KG1 (cell line): ENCODE data around the gene QTRT2.
A peak's percentile ranks its signal among the peaks of the same experiment; 100 is the strongest.

Experiments used
- DNase-seq: peaks from one replicate; lab custom pipeline; 2025; lab: John Stamatoyannopoulos, UW

Gene QTRT2

DNA sequence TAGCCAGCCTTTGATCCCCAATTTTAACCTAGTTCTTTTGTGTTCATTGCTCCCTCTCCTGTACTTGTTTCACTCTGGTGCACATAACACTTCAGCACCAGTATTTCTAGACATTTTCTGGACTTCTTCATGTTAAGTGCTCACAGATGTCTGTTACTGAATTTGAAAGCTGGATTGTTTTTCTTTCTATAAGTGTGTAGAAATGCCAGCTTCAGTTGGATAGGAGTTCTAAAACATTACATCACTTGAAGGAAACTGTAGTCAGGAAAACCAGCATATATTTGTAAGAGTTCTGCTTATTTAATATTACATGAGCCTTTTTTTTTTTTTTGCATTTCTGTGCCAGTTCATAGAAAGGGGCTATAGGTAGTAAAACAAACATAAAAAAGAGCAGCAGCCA is 21.6 kb downstream of the QTRT2 start:
- no peak for DNase-seq

DNA sequence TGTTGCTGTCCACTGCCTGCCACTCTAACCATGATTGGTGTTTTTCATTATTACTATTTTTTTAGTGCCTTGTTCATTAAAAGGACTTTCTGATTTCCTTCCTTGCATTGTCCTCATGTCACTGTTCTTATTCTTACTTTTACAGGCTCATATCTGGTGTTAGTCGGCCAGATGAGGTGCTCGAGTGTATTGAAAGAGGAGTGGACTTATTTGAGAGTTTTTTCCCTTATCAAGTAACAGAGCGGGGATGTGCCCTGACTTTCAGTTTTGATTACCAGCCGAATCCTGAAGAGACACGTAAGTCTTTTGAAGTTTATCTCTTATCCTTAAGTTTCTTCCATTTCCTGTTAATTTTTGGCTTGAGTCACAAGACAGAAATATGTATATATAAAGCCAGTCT is 23.2 kb downstream of the QTRT2 start:
- no peak for DNase-seq

DNA sequence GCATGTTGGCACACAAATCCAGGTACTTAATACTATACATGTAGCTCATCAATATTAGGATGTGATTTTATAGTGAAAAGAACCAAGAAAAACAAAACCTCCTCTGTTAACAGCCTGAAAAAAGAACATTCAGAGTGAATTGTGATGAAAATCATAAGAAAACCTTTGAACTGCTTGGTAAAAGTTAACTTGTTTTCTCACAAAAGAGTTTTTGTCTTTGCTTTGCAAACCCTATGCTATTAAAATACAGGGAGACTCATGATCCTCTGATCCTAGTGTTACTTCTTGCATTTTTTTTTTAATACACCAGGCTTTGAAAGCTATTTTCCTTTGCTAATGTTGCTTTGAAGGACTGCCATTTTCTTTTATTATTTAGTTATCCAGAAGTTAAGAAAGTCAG is 23.7 kb downstream of the QTRT2 start:
- DNase-seq = no peak

DNA sequence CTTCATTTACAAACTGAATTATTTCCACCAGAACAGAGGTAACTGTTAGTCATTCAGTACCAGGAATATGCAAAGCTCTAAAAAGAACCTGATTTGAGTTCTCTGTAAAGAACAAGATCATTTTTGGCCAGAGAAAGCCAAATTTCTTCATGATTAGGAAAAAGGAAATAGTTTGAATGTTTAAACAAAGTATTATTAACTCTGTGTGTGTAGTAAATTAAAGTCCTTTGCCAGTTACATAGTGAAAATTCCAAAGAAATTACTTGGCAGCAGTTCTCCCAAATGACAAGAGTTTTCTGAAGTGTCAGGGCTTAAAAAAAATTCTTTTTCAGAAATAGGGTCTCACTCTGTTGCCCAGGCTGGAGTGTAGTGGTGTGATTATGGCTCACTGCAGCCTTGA is 24.5 kb downstream of the QTRT2 start:
- DNase-seq = no peak

- DNase-seq = no peak
Observed at GRCh38 chr3:114083112-114083511, 26.6 kb downstream of the QTRT2 start.

GRCh38 chr3:114086356-114086755 is 29.8 kb downstream of the QTRT2 start:
- DNase-seq = no peak

DNA sequence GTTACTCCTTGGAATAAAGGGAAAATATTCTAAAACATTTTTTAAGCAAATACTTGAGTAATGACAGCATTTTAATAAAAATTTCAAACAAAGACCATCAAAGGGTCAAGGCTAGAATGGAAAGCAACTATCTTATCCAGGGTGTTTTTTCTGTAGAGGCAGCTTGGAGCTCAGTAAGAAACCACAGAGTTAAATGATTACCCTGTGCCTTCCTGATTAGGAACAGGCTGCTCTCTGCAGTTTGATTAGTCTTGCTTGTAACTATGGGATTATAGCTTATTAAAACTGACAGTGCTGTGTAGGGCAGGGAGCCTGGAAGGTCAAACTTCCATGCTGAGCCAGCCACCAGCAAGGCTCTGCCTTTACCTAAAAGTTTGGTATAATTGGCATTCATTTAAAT is 33.1 kb downstream of the QTRT2 start:
- DNase-seq = no peak

GRCh38 chr3:114092151-114093015 is 35.8 kb downstream of the QTRT2 start:
- no peak for DNase-seq

DNA sequence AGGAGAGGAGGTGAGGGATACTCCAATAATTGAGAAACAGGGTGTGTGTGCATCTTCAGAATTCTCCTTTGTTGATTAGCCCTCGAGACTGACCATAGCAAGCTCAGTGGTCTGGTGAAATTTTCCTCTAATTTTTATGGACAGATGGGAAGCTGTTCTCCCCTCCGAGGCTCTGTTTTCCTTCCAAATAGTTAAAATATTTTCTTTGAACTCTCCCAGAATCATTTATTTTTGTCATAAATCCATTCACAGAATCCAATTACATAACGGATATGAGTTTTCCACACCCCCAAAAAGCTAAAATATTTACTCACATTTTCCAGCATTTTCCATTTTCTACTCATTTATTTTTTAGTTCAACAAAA is 36.5 kb downstream of the QTRT2 start:
- no peak for DNase-seq

GRCh38 chr3:114093596-114093995 is 37.1 kb downstream of the QTRT2 start:
- no peak for DNase-seq

GRCh38 chr3:114095796-114096195 is 39.3 kb downstream of the QTRT2 start:
- DNase-seq = no peak

GRCh38 chr3:114101101-114101500 is 44.6 kb downstream of the QTRT2 start:
- no peak for DNase-seq

DNA sequence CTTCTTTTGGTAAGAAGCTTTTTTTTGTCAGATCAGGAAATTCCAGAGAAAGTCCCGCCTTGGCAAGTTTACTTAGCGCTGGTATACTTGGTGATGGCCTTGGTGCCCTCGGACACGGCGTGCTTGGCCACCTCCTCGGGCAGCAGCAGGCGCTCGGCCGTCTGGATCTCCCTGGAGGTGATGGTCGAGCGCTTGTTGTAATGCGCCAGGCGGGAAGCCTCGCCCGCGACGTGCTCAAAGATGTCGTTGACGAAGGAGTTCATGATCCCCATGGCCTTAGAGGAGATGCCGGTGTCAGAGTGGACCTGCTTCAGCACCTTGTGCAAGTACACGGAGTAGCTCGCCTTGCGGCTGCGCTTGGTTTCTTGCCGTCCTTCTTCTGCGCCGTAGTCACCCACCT is 46.6 kb downstream of the QTRT2 start:
- no peak for DNase-seq

GRCh38 chr3:114103858-114104257 is 47.3 kb downstream of the QTRT2 start:
- no peak for DNase-seq

- no peak for DNase-seq
Observed at GRCh38 chr3:114104414-114104813, 47.9 kb downstream of the QTRT2 start.

DNA sequence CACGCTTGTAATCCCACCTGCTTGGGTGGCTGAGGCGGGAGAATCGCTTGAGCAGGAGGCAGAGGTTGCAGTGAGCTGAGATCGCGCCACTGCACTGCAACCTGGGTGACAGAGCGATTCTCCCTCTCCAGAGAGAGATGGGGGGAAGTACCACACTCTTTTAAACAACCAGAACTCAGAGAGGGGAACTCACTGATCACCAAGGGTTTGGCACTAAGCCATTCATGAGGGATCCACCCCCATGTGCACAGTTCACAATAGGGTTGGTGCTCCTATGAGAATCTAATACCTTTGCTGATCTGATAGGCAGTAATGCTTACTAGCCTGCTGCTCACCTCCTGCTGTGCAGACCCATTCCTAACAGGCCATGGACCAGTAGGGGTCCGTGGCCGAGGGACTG is 51.6 kb downstream of the QTRT2 start:
- DNase-seq = no peak

GRCh38 chr3:114110439-114110838 is 53.9 kb downstream of the QTRT2 start:
- DNase-seq = no peak

- DNase-seq = peak; percentile 45
Observed at GRCh38 chr3:114111060-114111770, 54.7 kb downstream of the QTRT2 start.

- DNase-seq = no peak
Observed at GRCh38 chr3:114112696-114113095, 56.2 kb downstream of the QTRT2 start.

DNA sequence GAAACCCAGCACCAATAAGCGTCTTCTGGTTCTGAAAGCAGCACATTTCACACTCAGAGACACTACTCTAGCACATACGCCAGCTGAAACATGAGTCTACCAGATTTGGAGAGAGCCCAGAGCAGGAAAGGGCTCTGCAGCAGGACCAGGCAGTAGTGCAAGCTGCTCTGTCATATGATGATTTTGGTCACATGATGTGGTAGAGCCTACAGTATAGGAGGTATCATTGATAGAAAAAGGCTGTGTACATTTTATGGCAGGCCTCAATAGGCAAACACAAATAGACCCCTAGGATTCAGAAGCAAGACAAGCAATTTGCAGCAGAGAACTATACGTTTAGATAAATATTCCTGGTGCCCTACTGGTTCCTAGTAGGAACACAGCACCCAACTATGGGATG is 58.2 kb downstream of the QTRT2 start:
- no peak for DNase-seq

DNA sequence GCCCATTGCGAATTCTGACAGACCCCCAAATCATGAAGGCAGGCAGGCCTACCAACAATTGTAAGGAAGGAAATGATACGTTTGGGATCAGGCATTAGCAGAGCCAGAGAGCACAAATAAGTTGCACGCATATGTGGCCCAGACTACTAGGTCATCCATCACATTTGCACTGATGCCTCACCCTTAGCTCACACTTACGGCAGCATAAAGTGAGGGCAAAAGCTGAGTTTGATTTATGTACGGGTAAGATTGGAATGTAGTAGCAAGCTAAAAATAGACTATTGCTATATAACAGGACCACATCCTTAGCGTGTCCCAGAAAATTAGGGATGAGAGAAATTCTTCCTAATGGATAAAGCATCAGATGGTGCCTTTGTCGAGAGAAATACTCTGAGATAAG is 58.6 kb downstream of the QTRT2 start:
- DNase-seq = no peak

- DNase-seq = no peak
Observed at GRCh38 chr3:114119776-114120175, 63.2 kb downstream of the QTRT2 start.

GRCh38 chr3:114120211-114120610 is 63.7 kb downstream of the QTRT2 start:
- no peak for DNase-seq
